B cell (primary cell): Measurements from ENCODE around the gene FASTK. TPM values are rescaled to one million over a fixed set of nuclear protein-coding genes. Genes with fewer than 3 reads are reported as not detected.

Source experiments
- ATAC-seq: fragments of 200-7000 bp; cut with Tn5 transposase; one replicate; pipeline ENCODE4 v1.10.0; 2021; ENCODE audit warnings: low read depth, mild to moderate bottlenecking, moderate number of reproducible peaks, moderate library complexity
- CTCF ChIA-PET: fragments of 350-600 bp; sonication (Branson Sonifier 250); formaldehyde crosslinking; loops from one replicate; lab custom pipeline; 2021; ENCODE audit warnings: antibody characterized with exemption, inconsistent platforms; lab: Charles Lee
- POLR2A ChIA-PET: fragments of 350-600 bp; sonication (Branson Sonifier 250); formaldehyde crosslinking; loops from one replicate; lab custom pipeline; 2021; ENCODE audit warnings: antibody characterized with exemption; lab: Charles Lee
- DNase-seq: peaks from one replicate; pipeline ENCODE4 v3.0.0; 2013
- H2AFZ ChIP-seq: 2 replicates; pipeline ENCODE4 v1.6.1; 2012; ENCODE audit warnings: mild to moderate bottlenecking, low read depth, low read length; ENCODE audit not compliant: insufficient read depth, poor library complexity, severe bottlenecking
- H3K27ac ChIP-seq, 2 donors: 1 replicate in 1 of 2; 2 replicates in 1 of 2; pipeline ENCODE4 v1.5.1; 2012 to 2013; ENCODE audit warnings: low read length in 2 of 2, mild to moderate bottlenecking in 2 of 2, moderate library complexity in 1 of 2
- H3K27me3 ChIP-seq, 4 experiments: fragments of 200-600 bp in 1 of 4; sonication (generic) in 1 of 4; replicated peaks in 1 of 4; 1 replicate in 2 of 4; 2 replicates in 2 of 4; pipeline versions ENCODE4 v1.6.1 to v1.7.0; 2013 to 2016; ENCODE audit warnings: low read length in 3 of 4, mild to moderate bottlenecking in 2 of 4, mixed read lengths in 1 of 4, moderate library complexity in 1 of 4; ENCODE audit not compliant: insufficient read depth in 4 of 4, control insufficient read depth in 3 of 4; ENCODE audit errors: control extremely low read depth in 1 of 4
- H3K36me3 ChIP-seq, 2 experiments: replicated peaks in 1 of 2; 1 replicate in 1 of 2; 2 replicates in 1 of 2; pipeline versions ENCODE4 v1.6.1 to v1.7.1; 2013; ENCODE audit warnings: low read length in 1 of 2; ENCODE audit not compliant: insufficient read depth in 2 of 2, control insufficient read depth in 1 of 2; ENCODE audit errors: control extremely low read depth in 1 of 2, extremely low read depth in 1 of 2
- H3K4me1 ChIP-seq, 2 donors: fragments of 200-600 bp in 1 of 2; sonication (generic) in 1 of 2; 1 replicate in 1 of 2; 2 replicates in 1 of 2; pipeline versions ENCODE4 v1.5.1 to v1.6.1; 2013 to 2017; ENCODE audit warnings: low read length in 2 of 2; ENCODE audit not compliant: control insufficient read depth in 2 of 2, insufficient read depth in 2 of 2
- H3K4me2 ChIP-seq: replicated peaks from 2 replicates; pipeline ENCODE3; 2012; ENCODE audit warnings: mild to moderate bottlenecking, low read depth, low read length; ENCODE audit not compliant: poor library complexity, severe bottlenecking
- H3K4me3 ChIP-seq, 5 experiments: fragments of 200-600 bp in 1 of 5; sonication (generic) in 1 of 5; 1 replicate in 3 of 5; 2 replicates in 2 of 5; pipeline versions ENCODE4 v1.5.1 to v1.7.0; 2011 to 2016; ENCODE audit warnings: low read length in 4 of 5, mild to moderate bottlenecking in 4 of 5, low read depth in 2 of 5, control low read depth in 1 of 5, moderate library complexity in 1 of 5; ENCODE audit not compliant: insufficient read depth in 1 of 5; ENCODE audit errors: control extremely low read depth in 1 of 5, extremely low read depth in 1 of 5
- H3K79me2 ChIP-seq: fragments of 200-600 bp; sonication (generic); one replicate; pipeline ENCODE4 v1.6.0; 2016; ENCODE audit warnings: low read length; ENCODE audit not compliant: control insufficient read depth, insufficient read depth
- H3K9ac ChIP-seq: fragments of 200-600 bp; sonication (generic); 2 replicates; pipeline ENCODE4 v1.6.1; 2017; ENCODE audit warnings: mild to moderate bottlenecking, low read length, moderate library complexity
- H3K9me3 ChIP-seq, 3 donors: one replicate each; pipeline versions ENCODE4 v1.6.1 to v1.7.1; 2013; ENCODE audit warnings: low read length in 2 of 3; ENCODE audit not compliant: control insufficient read depth in 2 of 3, insufficient read depth in 1 of 3; ENCODE audit errors: control extremely low read depth in 1 of 3
- H4K20me1 ChIP-seq: 2 replicates; pipeline ENCODE4 v1.6.0; 2012; ENCODE audit warnings: mild to moderate bottlenecking, low read length; ENCODE audit not compliant: insufficient read depth, control insufficient read depth, poor library complexity, severe bottlenecking
- H3K27ac Mint-ChIP-seq: one replicate; pipeline ENCODE4 v1.8.0; 2021; ENCODE audit warnings: mixed read lengths
- H3K27me3 Mint-ChIP-seq: one replicate; pipeline ENCODE4 v1.8.0; 2021; ENCODE audit warnings: mixed read lengths
- H3K4me1 Mint-ChIP-seq: one replicate; pipeline ENCODE4 v1.8.0; 2021; ENCODE audit warnings: mixed read lengths
- H3K4me3 Mint-ChIP-seq: one replicate; pipeline ENCODE4 v1.8.0; 2021; ENCODE audit warnings: mixed read lengths
- H3K9me3 Mint-ChIP-seq: one replicate; pipeline ENCODE4 v1.8.0; 2022; ENCODE audit warnings: mixed read lengths; ENCODE audit not compliant: insufficient read depth
- EZH2 ChIP-seq: IDR thresholded peaks from 2 replicates; pipeline ENCODE4 v1.6.1; 2012; ENCODE audit warnings: borderline replicate concordance, low read depth, mild to moderate bottlenecking, moderate library complexity, low read length; ENCODE audit not compliant: insufficient read depth, poor library complexity, severe bottlenecking
- WGBS: methylation state at CpG from one replicate; pipeline ENCODE4 v1.1.5; 2013; ENCODE audit warnings: missing lambda C conversion rate; ENCODE audit not compliant: insufficient coverage; 5-methylcytosine and 5-hydroxymethylcytosine counted together
- intact Hi-C: fragments of 100-400 bp; cut with micrococcal nuclease; formaldehyde crosslinking; loops from one replicate; pipeline ENCODE4 v1.10.0; 2022
- polyA plus RNA-seq: library from polyadenylated mRNA; depleted of rRNA; stranded (reverse); fragments of >200 nt; gene quantifications from 2 replicates; pipeline ENCODE4 v1.2.3, GENCODE V29; 2012
- total RNA-seq, 2 donors: library from RNA; stranded (reverse); fragments of 120-200 nt in 1 of 2; gene quantifications; 1 replicate in 1 of 2; 2 replicates in 1 of 2; pipeline versions ENCODE4 v1.2.3 to v1.2.4, GENCODE V29; 2013 to 2022
- TF ChIP-seq, protein P1 (sequence below): fragments of 200-600 bp; IDR thresholded peaks from one replicate; pipeline ENCODE4 v1.8.0; 2022; ENCODE audit warnings: antibody characterized with exemption, mild to moderate bottlenecking

FASTK gene
- total and polyA plus RNA-seq, 2 donors (not counting 1 experiment from before 2014, with no cell fraction given): 120 to 258 TPM

DNA sequence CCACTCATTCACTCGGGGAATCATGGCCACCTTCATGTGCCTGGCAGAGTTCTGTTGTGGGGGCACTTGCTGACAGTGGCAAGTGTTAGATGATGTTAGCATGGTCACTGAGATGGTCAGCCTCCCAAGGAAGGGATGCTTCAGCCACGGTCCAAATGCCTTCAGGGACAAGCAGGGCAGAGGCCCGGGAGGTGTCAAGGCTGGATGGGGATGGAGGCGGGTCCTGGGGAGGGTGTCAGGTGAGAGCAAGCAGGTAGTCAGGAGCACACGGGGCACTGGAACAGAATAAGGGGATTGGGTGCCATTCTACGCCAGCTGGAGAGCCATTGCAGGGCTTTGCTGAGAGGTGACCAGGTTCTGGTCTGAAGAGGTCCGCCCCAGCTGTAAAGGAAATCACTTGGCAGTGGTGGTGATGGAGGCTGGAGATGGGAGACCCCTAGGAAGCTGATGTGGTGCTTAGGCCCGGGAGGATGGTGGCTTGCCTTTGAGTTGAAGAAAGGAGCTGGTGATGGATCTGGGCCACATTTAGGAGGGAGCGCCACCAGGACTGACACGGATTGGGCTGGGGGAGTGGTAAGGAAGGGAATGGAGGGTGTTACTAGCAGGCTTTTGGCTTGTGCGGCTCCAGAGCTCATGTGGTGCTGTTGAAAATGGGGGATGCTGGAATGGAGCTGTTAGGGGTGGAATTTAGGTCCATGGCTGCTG lies 29.8 kb upstream of the FASTK start:
- POLR2A ChIA-PET: interaction anchor here (0.5 kb wide), 1 partner anchor 1351 kb away, joined by 9 read pairs; no protein-coding TSS in a partner anchor
- no peaks in the 10 kb centered on the region for H3K9me3 ChIP-seq
- Mint-ChIP-seq H3K27me3 (peaks cover 16% of the 10 kb centered on the region), H3K4me3 (no peak overlapping the region), H3K9me3 (no peaks in the 10 kb centered on the region), H3K4me1 (no peaks in the 10 kb centered on the region), H3K27ac (no peak overlapping the region)
- DNase-seq: no peak
- intact Hi-C loops: no loop called here
- H3K9ac ChIP-seq: no peak overlapping the region
- peaks cover 0 to 23% (median 8%) of the 10 kb centered on the region in 4 experiments for H3K27me3 ChIP-seq
- TF ChIP-seq, protein P1, sequence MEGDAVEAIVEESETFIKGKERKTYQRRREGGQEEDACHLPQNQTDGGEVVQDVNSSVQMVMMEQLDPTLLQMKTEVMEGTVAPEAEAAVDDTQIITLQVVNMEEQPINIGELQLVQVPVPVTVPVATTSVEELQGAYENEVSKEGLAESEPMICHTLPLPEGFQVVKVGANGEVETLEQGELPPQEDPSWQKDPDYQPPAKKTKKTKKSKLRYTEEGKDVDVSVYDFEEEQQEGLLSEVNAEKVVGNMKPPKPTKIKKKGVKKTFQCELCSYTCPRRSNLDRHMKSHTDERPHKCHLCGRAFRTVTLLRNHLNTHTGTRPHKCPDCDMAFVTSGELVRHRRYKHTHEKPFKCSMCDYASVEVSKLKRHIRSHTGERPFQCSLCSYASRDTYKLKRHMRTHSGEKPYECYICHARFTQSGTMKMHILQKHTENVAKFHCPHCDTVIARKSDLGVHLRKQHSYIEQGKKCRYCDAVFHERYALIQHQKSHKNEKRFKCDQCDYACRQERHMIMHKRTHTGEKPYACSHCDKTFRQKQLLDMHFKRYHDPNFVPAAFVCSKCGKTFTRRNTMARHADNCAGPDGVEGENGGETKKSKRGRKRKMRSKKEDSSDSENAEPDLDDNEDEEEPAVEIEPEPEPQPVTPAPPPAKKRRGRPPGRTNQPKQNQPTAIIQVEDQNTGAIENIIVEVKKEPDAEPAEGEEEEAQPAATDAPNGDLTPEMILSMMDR: no peak
- no peak for TF ChIP-seq EZH2
- CTCF ChIA-PET: interaction anchor here (0.8 to 6.9 kb wide), 29 partner anchors 8 to 825 kb away, joined by 3 to 44 read pairs (median 3); partner anchors contain the start of gene ABCB8
- no peak for ATAC-seq
- no peak overlapping the region for H3K27ac ChIP-seq
- no peak overlapping the region for H3K4me2 ChIP-seq
- H3K4me1 ChIP-seq: peaks cover 0 to 6% of the 10 kb centered on the region in 2 donors
- no peaks in the 10 kb centered on the region for H3K36me3 ChIP-seq
- peaks cover 6% of the 10 kb centered on the region for H4K20me1 ChIP-seq
- no peak overlapping the region for H2AFZ ChIP-seq
- H3K79me2 ChIP-seq: no peaks in the 10 kb centered on the region
- WGBS: 90% methylated on average over 11 of the region's 11 CpGs
- H3K4me3 ChIP-seq: no peak overlapping the region
